MM.1S (cell line): ENCODE results near the gene ITFG1.

Experiments
- EZH2 ChIP-seq: fragments of 300-600 bp; sonication (generic); optimal IDR thresholded peaks from 2 replicates; pipeline ENCODE3; 2017; ENCODE audit warnings: low read depth, mild to moderate bottlenecking, antibody characterized with exemption, low read length, mixed read lengths
- EZH2phosphoT487 ChIP-seq: fragments of 300-600 bp; sonication (generic); IDR thresholded peaks from 2 replicates; pipeline ENCODE4 v1.6.1; 2018; ENCODE audit warnings: antibody characterized with exemption, low read length
- TF ChIP-seq, protein P1 (sequence below): fragments of 300-600 bp; sonication (generic); IDR thresholded peaks from 2 replicates; pipeline ENCODE4 v1.5.1; 2016; ENCODE audit warnings: antibody characterized with exemption, low read length, mixed read lengths

DNA sequence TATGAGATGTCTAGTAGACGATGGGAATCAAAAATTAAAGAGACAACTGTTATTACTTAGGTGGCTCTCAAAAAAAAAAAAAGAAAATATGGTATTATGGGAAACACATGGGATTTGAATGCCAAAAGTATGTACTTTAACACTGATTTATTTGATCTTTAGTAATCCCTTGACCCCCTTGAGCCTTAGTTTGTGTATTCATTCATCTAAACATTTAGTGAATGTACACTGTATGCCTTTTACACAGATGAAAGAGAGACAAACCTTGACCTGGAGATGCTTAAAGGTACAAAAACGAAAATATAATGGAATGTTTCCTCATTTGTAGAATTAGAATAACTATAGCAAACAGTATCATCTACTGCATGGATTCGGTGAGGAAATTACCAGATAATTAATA, 278.5 kb downstream of the ITFG1 start:
- TF ChIP-seq, protein P1, sequence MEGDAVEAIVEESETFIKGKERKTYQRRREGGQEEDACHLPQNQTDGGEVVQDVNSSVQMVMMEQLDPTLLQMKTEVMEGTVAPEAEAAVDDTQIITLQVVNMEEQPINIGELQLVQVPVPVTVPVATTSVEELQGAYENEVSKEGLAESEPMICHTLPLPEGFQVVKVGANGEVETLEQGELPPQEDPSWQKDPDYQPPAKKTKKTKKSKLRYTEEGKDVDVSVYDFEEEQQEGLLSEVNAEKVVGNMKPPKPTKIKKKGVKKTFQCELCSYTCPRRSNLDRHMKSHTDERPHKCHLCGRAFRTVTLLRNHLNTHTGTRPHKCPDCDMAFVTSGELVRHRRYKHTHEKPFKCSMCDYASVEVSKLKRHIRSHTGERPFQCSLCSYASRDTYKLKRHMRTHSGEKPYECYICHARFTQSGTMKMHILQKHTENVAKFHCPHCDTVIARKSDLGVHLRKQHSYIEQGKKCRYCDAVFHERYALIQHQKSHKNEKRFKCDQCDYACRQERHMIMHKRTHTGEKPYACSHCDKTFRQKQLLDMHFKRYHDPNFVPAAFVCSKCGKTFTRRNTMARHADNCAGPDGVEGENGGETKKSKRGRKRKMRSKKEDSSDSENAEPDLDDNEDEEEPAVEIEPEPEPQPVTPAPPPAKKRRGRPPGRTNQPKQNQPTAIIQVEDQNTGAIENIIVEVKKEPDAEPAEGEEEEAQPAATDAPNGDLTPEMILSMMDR: no peak
- no peak for TF ChIP-seq EZH2
- TF ChIP-seq EZH2phosphoT487: no peak
